ENCODE results near the gene RNMT.

DNA sequence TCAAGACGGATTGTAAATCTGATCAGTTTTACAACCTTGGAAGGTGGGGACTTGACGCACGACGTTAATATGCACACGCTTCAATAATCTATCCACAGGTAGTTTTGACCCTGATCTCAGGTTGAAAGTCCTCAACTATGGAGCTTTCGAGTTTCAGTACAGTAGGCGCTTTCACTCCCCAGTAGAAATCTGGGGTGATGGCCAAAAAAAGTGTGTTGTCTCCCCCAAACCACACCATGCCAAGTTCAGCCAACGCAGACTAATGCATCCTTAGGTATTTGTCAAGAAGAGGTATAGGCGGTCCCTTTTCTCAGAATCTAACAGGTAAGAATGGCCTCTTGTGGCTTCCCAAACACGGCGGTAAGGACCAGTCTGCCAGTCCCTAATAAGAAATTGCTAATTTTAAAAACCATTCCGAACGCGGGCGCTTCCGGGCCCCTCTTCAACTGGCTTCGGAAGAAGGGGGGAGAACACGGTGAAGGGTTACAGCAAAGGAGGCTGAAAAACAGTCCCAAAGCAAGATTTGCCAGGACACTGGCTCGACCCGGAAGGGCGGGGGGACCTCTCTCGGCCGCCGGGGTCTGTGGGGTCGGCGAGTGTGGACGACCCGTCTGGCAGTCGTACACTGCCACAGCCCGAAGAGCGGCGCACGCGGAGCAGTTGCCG, 774 bp upstream of the RNMT start:
- TF ChIP-seq FOXM1 (IDR thresholded peaks at IDR 0.05; ENCODE audit: borderline replicate concordance): no peak
- no peak for TF ChIP-seq SP1 (IDR thresholded peaks at IDR 0.05)
- TF ChIP-seq SUZ12 (IDR thresholded peaks at IDR 0.05): no peak
- no peak for TF ChIP-seq ELF4 (IDR thresholded peaks at IDR 0.05)
- no peak for TF ChIP-seq FOXK2 (IDR thresholded peaks at IDR 0.05)
- TF ChIP-seq NFRKB (IDR thresholded peaks at IDR 0.05): no peak
- no peak for TF ChIP-seq BHLHE40 (IDR thresholded peaks at IDR 0.05; ENCODE audit: borderline replicate concordance)
- no peak for TF ChIP-seq FOXA1 (IDR thresholded peaks at IDR 0.05)
- no peak for TF ChIP-seq HDGF (IDR thresholded peaks at IDR 0.05; ENCODE audit: borderline replicate concordance)
